PC-9 (cell line): ENCODE data around the gene ADAMTS12. TPM values are rescaled to one million over a fixed set of nuclear protein-coding genes. Genes with fewer than 3 reads are reported as not detected.

Experiments
- BruUV-seq: library from RNA; stranded (reverse); fragments of 400-500 nt; replicated peaks from 2 replicates; lab custom pipeline; 2021; lab: Mats Ljungman, UMichigan
- CTCF ChIA-PET: fragments of 300-600 bp; sonication (Branson Sonifier 250); formaldehyde crosslinking; loops from one replicate; lab custom pipeline; 2022; ENCODE audit warnings: antibody characterized with exemption; lab: Charles Lee
- POLR2A ChIA-PET: fragments of 300-600 bp; sonication (Branson Sonifier 250); formaldehyde crosslinking; loops from one replicate; lab custom pipeline; 2022; ENCODE audit warnings: antibody characterized with exemption; ENCODE audit not compliant: unreplicated experiment; lab: Charles Lee
- DNase-seq, 2 experiments: peaks; one replicate each; pipeline versions ENCODE4 v3.0.0 to v3.0.0-alpha.2; 2015 to 2022; ENCODE audit warnings: mixed read lengths in 1 of 2
- H2AFZ ChIP-seq: fragments of 200-600 bp; sonication (generic); 2 replicates; pipeline ENCODE4 v1.8.1; 2017; ENCODE audit warnings: antibody characterized with exemption
- H3F3A ChIP-seq: fragments of 200-600 bp; sonication (generic); 2 replicates; pipeline ENCODE4 v1.8.1; 2017; ENCODE audit warnings: antibody characterized with exemption, mild to moderate bottlenecking, low read depth; ENCODE audit not compliant: insufficient read depth
- H3K27ac ChIP-seq: fragments of 200-600 bp; sonication (generic); 2 replicates; pipeline ENCODE4 v1.6.1; 2016; ENCODE audit warnings: mixed run types
- H3K27me3 ChIP-seq: fragments of 200-600 bp; sonication (generic); 2 replicates; pipeline ENCODE4 v1.6.1; 2016; ENCODE audit warnings: low read depth, mixed run types; ENCODE audit not compliant: insufficient read depth
- H3K36me3 ChIP-seq: fragments of 200-600 bp; sonication (generic); 2 replicates; pipeline ENCODE4 v1.6.1; 2016; ENCODE audit warnings: low read depth, mixed run types
- H3K4me1 ChIP-seq: fragments of 200-600 bp; sonication (generic); replicated peaks from 2 replicates; pipeline ENCODE4 v1.6.1; 2016; ENCODE audit warnings: mixed run types; ENCODE audit not compliant: insufficient read depth
- H3K4me2 ChIP-seq: fragments of 200-600 bp; sonication (generic); 2 replicates; pipeline ENCODE4 v1.6.1; 2017; ENCODE audit warnings: mixed run types
- H3K4me3 ChIP-seq: fragments of 200-600 bp; sonication (generic); 2 replicates; pipeline ENCODE4 v1.6.1; 2016; ENCODE audit warnings: mixed run types
- H3K79me2 ChIP-seq: fragments of 200-600 bp; sonication (generic); 2 replicates; pipeline ENCODE4 v1.6.1; 2017; ENCODE audit warnings: low read depth, mixed run types
- H3K9me2 ChIP-seq: fragments of 200-600 bp; sonication (generic); 2 replicates; pipeline ENCODE4 v1.8.1; 2017; ENCODE audit warnings: mild to moderate bottlenecking; ENCODE audit not compliant: insufficient read depth
- H3K9me3 ChIP-seq: fragments of 200-600 bp; sonication (generic); 2 replicates; pipeline ENCODE4 v1.8.1; 2016; ENCODE audit warnings: low read depth; ENCODE audit not compliant: insufficient read depth
- H4K20me1 ChIP-seq: fragments of 200-600 bp; sonication (generic); 2 replicates; pipeline ENCODE4 v1.8.1; 2017; ENCODE audit not compliant: insufficient read depth
- EZH2 ChIP-seq: fragments of 200-600 bp; sonication (generic); IDR thresholded peaks from 2 replicates; pipeline ENCODE4 v1.8.0; 2017; ENCODE audit warnings: antibody characterized with exemption, low read depth
- intact Hi-C: fragments of 100-400 bp; cut with micrococcal nuclease; formaldehyde crosslinking; loops from one replicate; pipeline ENCODE4 v1.10.0; 2022; ENCODE audit not compliant: unreplicated experiment
- total RNA-seq: library from RNA; stranded (reverse); gene quantifications from 2 replicates; pipeline ENCODE4 v1.2.3, GENCODE V29; 2021
- TF ChIP-seq, protein P1 (sequence below): fragments of 200-600 bp; sonication (generic); conservative IDR thresholded peaks from 2 replicates; pipeline ENCODE4 v1.6.1; 2017; ENCODE audit warnings: mixed run types, antibody characterized with exemption, mild to moderate bottlenecking, moderate library complexity

Gene ADAMTS12
- total RNA-seq, 1 experiment from 2014 or later = 103 TPM

DNA sequence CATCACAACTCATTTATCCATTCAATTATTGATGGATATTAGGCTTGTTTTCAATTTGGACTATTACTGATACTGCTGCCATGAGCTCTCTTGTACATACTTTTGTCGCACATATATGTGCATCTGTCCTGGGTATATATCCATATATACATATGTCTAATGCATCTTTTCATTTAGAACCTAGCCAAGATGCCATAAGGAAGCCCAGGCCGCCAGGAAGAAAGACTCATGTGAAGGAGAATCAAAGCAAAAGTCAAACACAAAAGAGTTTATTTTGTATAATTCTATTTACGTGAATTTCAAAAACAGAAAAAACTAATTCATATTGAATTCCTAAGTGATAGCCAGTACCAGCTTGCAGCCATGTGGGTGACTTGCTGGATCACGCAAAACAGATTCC is 79.0 kb downstream of the ADAMTS12 start:
- POLR2A ChIA-PET = no interaction called here
- Histone ChIP-seq H3K4me1 (peaks cover 41% of the 10 kb centered on the region), H3K27me3 (no peaks in the 10 kb centered on the region), H3K27ac (no peak overlapping the region), H3K79me2 (peaks cover 66% of the 10 kb centered on the region), H3F3A (peaks cover 23% of the 10 kb centered on the region), H3K4me2 (no peak overlapping the region), H2AFZ (no peak overlapping the region), H3K4me3 (no peak overlapping the region), H3K9me3 (peaks cover 9% of the 10 kb centered on the region; the same call in 1 of the 2 replicates), H3K9me2 (no peaks in the 10 kb centered on the region), H3K36me3 (peaks cover 59% of the 10 kb centered on the region), H4K20me1 (no peaks in the 10 kb centered on the region)
- DNase-seq = no peak
- CTCF ChIA-PET = no interaction called here
- BruUV-seq = no TSS peak
- intact Hi-C loops = no loop called here
- no peak for TF ChIP-seq EZH2
- TF ChIP-seq, protein P1, sequence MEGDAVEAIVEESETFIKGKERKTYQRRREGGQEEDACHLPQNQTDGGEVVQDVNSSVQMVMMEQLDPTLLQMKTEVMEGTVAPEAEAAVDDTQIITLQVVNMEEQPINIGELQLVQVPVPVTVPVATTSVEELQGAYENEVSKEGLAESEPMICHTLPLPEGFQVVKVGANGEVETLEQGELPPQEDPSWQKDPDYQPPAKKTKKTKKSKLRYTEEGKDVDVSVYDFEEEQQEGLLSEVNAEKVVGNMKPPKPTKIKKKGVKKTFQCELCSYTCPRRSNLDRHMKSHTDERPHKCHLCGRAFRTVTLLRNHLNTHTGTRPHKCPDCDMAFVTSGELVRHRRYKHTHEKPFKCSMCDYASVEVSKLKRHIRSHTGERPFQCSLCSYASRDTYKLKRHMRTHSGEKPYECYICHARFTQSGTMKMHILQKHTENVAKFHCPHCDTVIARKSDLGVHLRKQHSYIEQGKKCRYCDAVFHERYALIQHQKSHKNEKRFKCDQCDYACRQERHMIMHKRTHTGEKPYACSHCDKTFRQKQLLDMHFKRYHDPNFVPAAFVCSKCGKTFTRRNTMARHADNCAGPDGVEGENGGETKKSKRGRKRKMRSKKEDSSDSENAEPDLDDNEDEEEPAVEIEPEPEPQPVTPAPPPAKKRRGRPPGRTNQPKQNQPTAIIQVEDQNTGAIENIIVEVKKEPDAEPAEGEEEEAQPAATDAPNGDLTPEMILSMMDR = no peak

DNA sequence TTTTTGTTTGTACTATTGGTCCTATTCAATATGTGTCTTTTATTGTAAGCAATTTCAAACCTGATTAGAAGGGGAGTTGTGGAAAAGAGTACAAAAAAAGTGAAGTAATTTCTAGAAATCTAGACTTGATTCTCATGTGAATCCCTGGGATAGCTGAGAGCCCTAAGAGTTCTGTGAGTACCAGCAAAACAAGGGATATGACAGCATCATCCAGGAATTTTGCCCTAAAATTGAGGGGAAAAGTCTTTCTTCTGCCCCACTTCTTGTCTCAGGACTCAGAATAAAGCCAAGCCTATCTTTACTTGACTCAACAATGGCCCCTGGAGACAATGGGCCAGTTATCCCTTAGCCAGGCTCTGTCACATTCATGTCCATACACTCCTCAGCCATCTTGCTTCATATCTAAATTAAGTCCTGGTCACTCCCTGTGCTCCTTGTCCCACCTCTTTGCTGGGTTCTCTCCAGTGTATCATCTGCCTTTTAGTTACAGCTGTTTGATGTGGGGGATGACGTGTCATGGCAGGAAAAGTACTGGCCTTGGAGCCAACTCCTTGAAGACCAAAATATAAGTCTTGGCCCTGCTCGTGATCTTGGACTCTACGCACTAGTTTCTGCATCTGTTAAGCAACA is 81.2 kb downstream of the ADAMTS12 start:
- Histone ChIP-seq H3K27ac (peak overlapping the region; percentile 21; the same call in 1 of the 2 replicates), H3K4me3 (no peak overlapping the region), H3K9me2 (no peaks in the 10 kb centered on the region), H3K9me3 (peaks cover 9% of the 10 kb centered on the region; the same call in 1 of the 2 replicates), H3K79me2 (peaks cover 68% of the 10 kb centered on the region), H3K27me3 (no peaks in the 10 kb centered on the region), H2AFZ (no peak overlapping the region), H3F3A (peaks cover 13% of the 10 kb centered on the region), H3K4me1 (peaks cover 37% of the 10 kb centered on the region), H3K36me3 (peaks cover 62% of the 10 kb centered on the region), H4K20me1 (no peaks in the 10 kb centered on the region), H3K4me2 (peak overlapping the region; percentile 8; the same call in 1 of the 2 replicates)
- CTCF ChIA-PET = no interaction called here
- intact Hi-C loops = no loop called here
- TF ChIP-seq EZH2 = no peak
- TF ChIP-seq, protein P1 = no peak
- BruUV-seq = no TSS peak
- no peak for DNase-seq
- POLR2A ChIA-PET = interaction anchor here (0.6 kb wide), 1 partner anchor 20 kb away, joined by 6 read pairs; no protein-coding TSS in a partner anchor

DNA sequence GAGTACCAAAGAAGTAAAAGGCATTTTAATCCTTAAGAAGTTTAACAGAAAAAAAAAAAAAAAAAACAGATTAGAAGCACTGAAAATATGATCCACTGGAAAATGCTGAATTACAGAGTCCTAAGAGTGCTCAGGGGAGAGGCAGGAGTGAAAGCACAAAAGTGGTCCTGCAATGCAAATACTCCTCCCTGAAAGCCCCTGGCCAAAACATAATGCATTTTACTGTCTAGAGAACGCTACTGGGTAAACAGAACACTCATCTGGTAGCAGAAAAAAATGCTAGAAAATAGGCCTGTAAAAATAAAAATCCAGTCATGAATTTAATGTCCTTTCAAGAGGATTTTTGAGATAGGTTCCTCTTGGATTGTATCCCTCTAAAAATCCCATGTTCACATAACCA is 81.9 kb downstream of the ADAMTS12 start:
- 0 out of 2 replicates have a peak overlapping the region, but pooled peaks have one; percentile 20 for H3K27ac ChIP-seq
- no TSS peak for BruUV-seq
- no peak overlapping the region for H3K4me3 ChIP-seq
- intact Hi-C loops = no loop called here
- H3K27me3 ChIP-seq = no peaks in the 10 kb centered on the region
- ChIA-PET CTCF (no interaction called here), POLR2A (no interaction called here)
- H2AFZ ChIP-seq = no peak overlapping the region
- peaks cover 59% of the 10 kb centered on the region for H3K36me3 ChIP-seq
- peaks cover 37% of the 10 kb centered on the region for H3K4me1 ChIP-seq
- no peak for DNase-seq
- H3F3A ChIP-seq = peaks cover 13% of the 10 kb centered on the region
- TF ChIP-seq, protein P1 = no peak
- TF ChIP-seq EZH2 = no peak
- no peaks in the 10 kb centered on the region for H3K9me2 ChIP-seq
- no peaks in the 10 kb centered on the region for H4K20me1 ChIP-seq
- peaks cover 9% of the 10 kb centered on the region; the same call in 1 of the 2 replicates for H3K9me3 ChIP-seq
- H3K79me2 ChIP-seq = peaks cover 69% of the 10 kb centered on the region
- no peak overlapping the region for H3K4me2 ChIP-seq
